ENCODE measurements around the gene POLG.

Gene POLG

GRCh38 chr15:89366656-89367393, 32.2 kb upstream of the POLG start:
- TF ChIP-seq GATA1 (IDR thresholded peaks at IDR 0.05; ENCODE audit: low read depth, low read length), result no peak
- DNase-seq, result no peak

GRCh38 chr15:89365462-89366065, 30.9 kb upstream of the POLG start:
- no peak for DNase-seq
- TF ChIP-seq GATA1 (IDR thresholded peaks at IDR 0.05; ENCODE audit: low read depth, low read length), result no peak
- no peak for TF ChIP-seq POLR2A (IDR thresholded peaks at IDR 0.05; ENCODE audit: low read length)

- DNase-seq, result no peak
- TF ChIP-seq POLR2A (IDR thresholded peaks at IDR 0.05; ENCODE audit: low read length) (no peak), GATA1 (IDR thresholded peaks at IDR 0.05; ENCODE audit: low read depth, low read length) (no peak)
Observed at GRCh38 chr15:89364741-89365450, 30.3 kb upstream of the POLG start.

GRCh38 chr15:89364341-89364740, 29.7 kb upstream of the POLG start:
- DNase-seq, result no peak
- TF ChIP-seq POLR2A (IDR thresholded peaks at IDR 0.05; ENCODE audit: low read length), result no peak
- no peak for TF ChIP-seq GATA1 (IDR thresholded peaks at IDR 0.05; ENCODE audit: low read depth, low read length)

GRCh38 chr15:89363770-89364169, 29.1 kb upstream of the POLG start:
- TF ChIP-seq GATA1 (IDR thresholded peaks at IDR 0.05; ENCODE audit: low read depth, low read length), result no peak
- no peak for TF ChIP-seq POLR2A (IDR thresholded peaks at IDR 0.05; ENCODE audit: low read length)

GRCh38 chr15:89363133-89363532, 28.5 kb upstream of the POLG start:
- no peak for TF ChIP-seq GATA1 (IDR thresholded peaks at IDR 0.05; ENCODE audit: low read depth, low read length)
- TF ChIP-seq POLR2A (IDR thresholded peaks at IDR 0.05; ENCODE audit: low read length), result no peak
- no peak for DNase-seq

More at GRCh38 chr15:89363770-89364169, 29.1 kb upstream of the POLG start:
- DNase-seq, result no peak

GRCh38 chr15:89362203-89363101, 27.8 kb upstream of the POLG start:
- TF ChIP-seq POLR2A (IDR thresholded peaks at IDR 0.05; ENCODE audit: low read length) (no peak), GATA1 (IDR thresholded peaks at IDR 0.05; ENCODE audit: low read depth, low read length) (no peak)
- peak in 1 of 2 experiments; percentile 17 for DNase-seq

GRCh38 chr15:89361451-89362202, 27.0 kb upstream of the POLG start:
- DNase-seq, result peak; percentile 49 to 63

GRCh38 chr15:89360294-89360971, 25.8 kb upstream of the POLG start:
- DNase-seq, result no peak
- TF ChIP-seq POLR2A (IDR thresholded peaks at IDR 0.05; ENCODE audit: low read length), result no peak
- no peak for TF ChIP-seq GATA1 (IDR thresholded peaks at IDR 0.05; ENCODE audit: low read depth, low read length)

More at GRCh38 chr15:89361451-89362202, 27.0 kb upstream of the POLG start:
- TF ChIP-seq GATA1 (IDR thresholded peaks at IDR 0.05; ENCODE audit: low read depth, low read length) (no peak), POLR2A (IDR thresholded peaks at IDR 0.05; ENCODE audit: low read length) (no peak)

GRCh38 chr15:89359471-89360293, 25.1 kb upstream of the POLG start:
- no peak for DNase-seq
- TF ChIP-seq GATA1 (IDR thresholded peaks at IDR 0.05; ENCODE audit: low read depth, low read length), result no peak
- TF ChIP-seq POLR2A (IDR thresholded peaks at IDR 0.05; ENCODE audit: low read length), result no peak

GRCh38 chr15:89358755-89359439, 24.3 kb upstream of the POLG start:
- DNase-seq, result peak; percentile 86 to 93

More at GRCh38 chr15:89358755-89359439, 24.3 kb upstream of the POLG start:
- TF ChIP-seq GATA1 (IDR thresholded peaks at IDR 0.05; ENCODE audit: low read depth, low read length) (no peak), POLR2A (IDR thresholded peaks at IDR 0.05; ENCODE audit: low read length) (no peak)

Data from erythroblast (primary cell).